B cell (primary cell): Measurements from ENCODE around the gene HMGN3. TPM values are rescaled to one million over a fixed set of nuclear protein-coding genes. Genes with fewer than 3 reads are reported as not detected.

Experiments
- ATAC-seq: fragments of 200-7000 bp; cut with Tn5 transposase; one replicate; pipeline ENCODE4 v1.10.0; 2021; ENCODE audit warnings: low read depth, mild to moderate bottlenecking, moderate number of reproducible peaks, moderate library complexity
- CTCF ChIA-PET: fragments of 350-600 bp; sonication (Branson Sonifier 250); formaldehyde crosslinking; loops from one replicate; lab custom pipeline; 2021; ENCODE audit warnings: antibody characterized with exemption, inconsistent platforms; lab: Charles Lee
- POLR2A ChIA-PET: fragments of 350-600 bp; sonication (Branson Sonifier 250); formaldehyde crosslinking; loops from one replicate; lab custom pipeline; 2021; ENCODE audit warnings: antibody characterized with exemption; lab: Charles Lee
- DNase-seq: peaks from one replicate; pipeline ENCODE4 v3.0.0; 2013
- H2AFZ ChIP-seq: 2 replicates; pipeline ENCODE4 v1.6.1; 2012; ENCODE audit warnings: mild to moderate bottlenecking, low read depth, low read length; ENCODE audit not compliant: insufficient read depth, poor library complexity, severe bottlenecking
- H3K27ac ChIP-seq, 2 donors: 1 replicate in 1 of 2; 2 replicates in 1 of 2; pipeline ENCODE4 v1.5.1; 2012 to 2013; ENCODE audit warnings: low read length in 2 of 2, mild to moderate bottlenecking in 2 of 2, moderate library complexity in 1 of 2
- H3K27me3 ChIP-seq, 4 experiments: fragments of 200-600 bp in 1 of 4; sonication (generic) in 1 of 4; replicated peaks in 1 of 4; 1 replicate in 2 of 4; 2 replicates in 2 of 4; pipeline versions ENCODE4 v1.6.1 to v1.7.0; 2013 to 2016; ENCODE audit warnings: low read length in 3 of 4, mild to moderate bottlenecking in 2 of 4, mixed read lengths in 1 of 4, moderate library complexity in 1 of 4; ENCODE audit not compliant: insufficient read depth in 4 of 4, control insufficient read depth in 3 of 4; ENCODE audit errors: control extremely low read depth in 1 of 4
- H3K36me3 ChIP-seq, 2 experiments: replicated peaks in 1 of 2; 1 replicate in 1 of 2; 2 replicates in 1 of 2; pipeline versions ENCODE4 v1.6.1 to v1.7.1; 2013; ENCODE audit warnings: low read length in 1 of 2; ENCODE audit not compliant: insufficient read depth in 2 of 2, control insufficient read depth in 1 of 2; ENCODE audit errors: control extremely low read depth in 1 of 2, extremely low read depth in 1 of 2
- H3K4me1 ChIP-seq, 2 donors: fragments of 200-600 bp in 1 of 2; sonication (generic) in 1 of 2; 1 replicate in 1 of 2; 2 replicates in 1 of 2; pipeline versions ENCODE4 v1.5.1 to v1.6.1; 2013 to 2017; ENCODE audit warnings: low read length in 2 of 2; ENCODE audit not compliant: control insufficient read depth in 2 of 2, insufficient read depth in 2 of 2
- H3K4me2 ChIP-seq: replicated peaks from 2 replicates; pipeline ENCODE3; 2012; ENCODE audit warnings: mild to moderate bottlenecking, low read depth, low read length; ENCODE audit not compliant: poor library complexity, severe bottlenecking
- H3K4me3 ChIP-seq, 5 experiments: fragments of 200-600 bp in 1 of 5; sonication (generic) in 1 of 5; 1 replicate in 3 of 5; 2 replicates in 2 of 5; pipeline versions ENCODE4 v1.5.1 to v1.7.0; 2011 to 2016; ENCODE audit warnings: low read length in 4 of 5, mild to moderate bottlenecking in 4 of 5, low read depth in 2 of 5, control low read depth in 1 of 5, moderate library complexity in 1 of 5; ENCODE audit not compliant: insufficient read depth in 1 of 5; ENCODE audit errors: control extremely low read depth in 1 of 5, extremely low read depth in 1 of 5
- H3K79me2 ChIP-seq: fragments of 200-600 bp; sonication (generic); one replicate; pipeline ENCODE4 v1.6.0; 2016; ENCODE audit warnings: low read length; ENCODE audit not compliant: control insufficient read depth, insufficient read depth
- H3K9ac ChIP-seq: fragments of 200-600 bp; sonication (generic); 2 replicates; pipeline ENCODE4 v1.6.1; 2017; ENCODE audit warnings: mild to moderate bottlenecking, low read length, moderate library complexity
- H3K9me3 ChIP-seq, 3 donors: one replicate each; pipeline versions ENCODE4 v1.6.1 to v1.7.1; 2013; ENCODE audit warnings: low read length in 2 of 3; ENCODE audit not compliant: control insufficient read depth in 2 of 3, insufficient read depth in 1 of 3; ENCODE audit errors: control extremely low read depth in 1 of 3
- H4K20me1 ChIP-seq: 2 replicates; pipeline ENCODE4 v1.6.0; 2012; ENCODE audit warnings: mild to moderate bottlenecking, low read length; ENCODE audit not compliant: insufficient read depth, control insufficient read depth, poor library complexity, severe bottlenecking
- H3K27ac Mint-ChIP-seq: one replicate; pipeline ENCODE4 v1.8.0; 2021; ENCODE audit warnings: mixed read lengths
- H3K27me3 Mint-ChIP-seq: one replicate; pipeline ENCODE4 v1.8.0; 2021; ENCODE audit warnings: mixed read lengths
- H3K4me1 Mint-ChIP-seq: one replicate; pipeline ENCODE4 v1.8.0; 2021; ENCODE audit warnings: mixed read lengths
- H3K4me3 Mint-ChIP-seq: one replicate; pipeline ENCODE4 v1.8.0; 2021; ENCODE audit warnings: mixed read lengths
- H3K9me3 Mint-ChIP-seq: one replicate; pipeline ENCODE4 v1.8.0; 2022; ENCODE audit warnings: mixed read lengths; ENCODE audit not compliant: insufficient read depth
- CTCF ChIP-seq: fragments of 200-600 bp; IDR thresholded peaks from one replicate; pipeline ENCODE4 v1.8.0; 2022; ENCODE audit warnings: antibody characterized with exemption, mild to moderate bottlenecking
- EZH2 ChIP-seq: IDR thresholded peaks from 2 replicates; pipeline ENCODE4 v1.6.1; 2012; ENCODE audit warnings: borderline replicate concordance, low read depth, mild to moderate bottlenecking, moderate library complexity, low read length; ENCODE audit not compliant: insufficient read depth, poor library complexity, severe bottlenecking
- WGBS: methylation state at CpG from one replicate; pipeline ENCODE4 v1.1.5; 2013; ENCODE audit warnings: missing lambda C conversion rate; ENCODE audit not compliant: insufficient coverage; 5-methylcytosine and 5-hydroxymethylcytosine counted together
- intact Hi-C: fragments of 100-400 bp; cut with micrococcal nuclease; formaldehyde crosslinking; loops from one replicate; pipeline ENCODE4 v1.10.0; 2022
- polyA plus RNA-seq: library from polyadenylated mRNA; depleted of rRNA; stranded (reverse); fragments of >200 nt; gene quantifications from 2 replicates; pipeline ENCODE4 v1.2.3, GENCODE V29; 2012
- total RNA-seq, 2 donors: library from RNA; stranded (reverse); fragments of 120-200 nt in 1 of 2; gene quantifications; 1 replicate in 1 of 2; 2 replicates in 1 of 2; pipeline versions ENCODE4 v1.2.3 to v1.2.4, GENCODE V29; 2013 to 2022

Gene HMGN3
- total and polyA plus RNA-seq, 2 donors (not counting 1 experiment from before 2014, with no cell fraction given): 40.1 to 44.3 TPM

GRCh38 chr6:79184641-79185040 is 49.8 kb downstream of the HMGN3 start:
- TF ChIP-seq EZH2 (no peak), CTCF (no peak)
- DNase-seq (no peak), ATAC-seq (no peak)
- no peak overlapping the region for H2AFZ ChIP-seq
- WGBS: no CpG with 5 or more reads among the region's 3 CpGs
- H3K27me3 ChIP-seq: no peaks in the 10 kb centered on the region
- no peak overlapping the region for H3K4me2 ChIP-seq
- no peaks in the 10 kb centered on the region for H3K4me1 ChIP-seq
- Mint-ChIP-seq H3K27ac (no peak overlapping the region), H3K4me1 (no peaks in the 10 kb centered on the region), H3K27me3 (peaks cover 7% of the 10 kb centered on the region), H3K9me3 (no peaks in the 10 kb centered on the region), H3K4me3 (no peak overlapping the region)
- intact Hi-C loops: no loop called here
- no peaks in the 10 kb centered on the region for H3K9me3 ChIP-seq
- CTCF ChIA-PET: no interaction called here
- H3K36me3 ChIP-seq: no peaks in the 10 kb centered on the region
- no peak overlapping the region for H3K4me3 ChIP-seq
- POLR2A ChIA-PET: no interaction called here
- no peak overlapping the region for H3K27ac ChIP-seq
- no peak overlapping the region for H3K9ac ChIP-seq
- no peaks in the 10 kb centered on the region for H3K79me2 ChIP-seq
- H4K20me1 ChIP-seq: no peaks in the 10 kb centered on the region

GRCh38 chr6:79184086-79184485 is 50.4 kb downstream of the HMGN3 start:
- ChIA-PET POLR2A (no interaction called here), CTCF (no interaction called here)
- Histone ChIP-seq H3K27ac (no peak overlapping the region), H3K79me2 (no peaks in the 10 kb centered on the region), H3K4me3 (no peak overlapping the region), H3K4me1 (no peaks in the 10 kb centered on the region), H3K9ac (no peak overlapping the region), H3K36me3 (no peaks in the 10 kb centered on the region), H3K9me3 (no peaks in the 10 kb centered on the region), H3K4me2 (no peak overlapping the region), H3K27me3 (no peaks in the 10 kb centered on the region), H4K20me1 (no peaks in the 10 kb centered on the region), H2AFZ (no peak overlapping the region)
- TF ChIP-seq EZH2 (no peak), CTCF (no peak)
- intact Hi-C loops: no loop called here
- Mint-ChIP-seq H3K27me3 (peaks cover 4% of the 10 kb centered on the region), H3K4me3 (no peak overlapping the region), H3K27ac (no peak overlapping the region), H3K9me3 (no peaks in the 10 kb centered on the region), H3K4me1 (no peaks in the 10 kb centered on the region)
- DNase-seq: no peak
- ATAC-seq: no peak
- no CpG with 5 or more reads among the region's 2 CpGs for WGBS
